Midbrain (tissue), 1 donor: ENCODE measurements around the gene SEC11A.
"Not testable (repeated sequence)": the region's sequence is repeated elsewhere in the genome, so short reads cannot be mapped to it uniquely, and the experiment has no call there.

Experiments used
- DNase-seq: peaks from one replicate; lab custom pipeline; 2025; lab: John Stamatoyannopoulos, UW

SEC11A gene

DNA sequence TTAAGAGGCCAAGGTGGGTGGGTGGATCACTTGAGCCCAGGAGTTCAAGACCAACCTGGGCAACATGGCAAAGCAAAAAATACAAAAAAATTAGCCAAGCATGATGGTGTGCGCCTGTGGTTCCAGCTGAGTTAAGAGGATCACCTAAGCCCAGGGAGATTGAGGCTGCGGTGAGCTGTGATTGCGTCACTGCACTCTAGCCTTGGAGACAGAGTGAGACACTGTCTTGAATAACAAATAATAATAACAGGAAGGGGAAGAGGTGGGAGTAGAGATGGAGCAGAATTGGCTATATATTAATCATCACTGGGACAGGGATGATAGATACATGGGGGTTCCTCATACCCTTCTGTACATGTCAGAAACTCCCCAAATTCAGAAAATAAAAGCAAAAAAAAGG is 34.1 kb downstream of the SEC11A start:
- DNase-seq = no peak

GRCh38 chr15:84671211-84671610 is 44.7 kb downstream of the SEC11A start:
- DNase-seq = no peak

DNA sequence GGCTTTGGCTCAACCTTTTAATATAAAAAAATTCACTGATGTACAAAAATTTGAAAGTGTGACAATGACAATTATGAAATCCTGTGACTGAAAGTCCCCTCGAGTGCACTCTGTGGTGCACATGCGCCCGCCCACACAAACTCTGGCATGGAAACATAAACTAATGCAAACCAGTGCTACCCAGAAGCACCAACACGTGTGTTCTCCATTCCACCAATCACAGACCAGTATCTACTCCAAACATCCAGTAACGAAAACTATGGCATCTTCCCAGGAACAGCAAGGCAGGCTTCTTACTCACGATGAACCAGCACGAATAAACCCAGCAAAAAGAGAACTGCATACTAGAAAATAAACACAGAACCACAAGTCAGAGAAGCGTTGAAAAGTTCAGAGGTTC is 46.2 kb downstream of the SEC11A start:
- DNase-seq = no peak

DNA sequence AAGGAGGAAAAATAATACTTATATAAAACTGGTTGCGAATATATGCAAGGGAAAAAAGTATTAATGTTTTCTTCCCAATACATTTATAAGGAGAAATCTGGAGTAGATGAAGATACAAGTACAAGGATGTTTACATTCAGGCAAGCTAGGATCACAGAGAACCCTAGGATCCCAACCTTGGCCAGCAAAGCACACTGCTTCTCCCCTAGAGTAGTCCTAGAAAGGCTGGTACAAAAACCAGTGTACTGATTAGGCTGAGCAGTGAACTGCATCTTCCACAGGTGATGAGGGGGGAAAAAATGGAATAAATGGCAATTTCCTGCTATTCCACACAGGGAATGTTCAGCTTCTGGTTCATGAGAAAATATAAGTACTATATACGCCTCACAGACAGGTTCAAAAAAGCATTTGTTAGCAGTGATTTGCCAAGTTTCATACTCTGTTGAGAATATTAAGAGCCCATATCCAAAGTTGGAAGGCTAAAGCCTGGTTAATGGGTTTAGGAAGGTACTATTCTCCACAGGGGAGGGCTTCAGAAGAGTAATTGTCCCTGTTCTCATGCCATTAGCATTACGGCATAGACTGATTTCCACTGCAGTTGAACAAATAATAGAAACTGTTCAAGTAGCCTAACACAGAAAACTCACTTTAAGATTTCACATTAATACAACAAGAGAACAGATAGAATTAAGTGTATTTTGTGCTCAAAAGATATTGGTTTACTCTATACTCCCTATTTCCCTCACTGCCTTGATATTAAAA is 47.5 kb downstream of the SEC11A start:
- DNase-seq = no peak

GRCh38 chr15:84666373-84666772 is 49.6 kb downstream of the SEC11A start:
- no peak for DNase-seq

- no peak for DNase-seq
Observed at GRCh38 chr15:84661001-84661400, 54.9 kb downstream of the SEC11A start.

- no peak for DNase-seq
Observed at GRCh38 chr15:84659904-84660781, 55.8 kb downstream of the SEC11A start.

DNA sequence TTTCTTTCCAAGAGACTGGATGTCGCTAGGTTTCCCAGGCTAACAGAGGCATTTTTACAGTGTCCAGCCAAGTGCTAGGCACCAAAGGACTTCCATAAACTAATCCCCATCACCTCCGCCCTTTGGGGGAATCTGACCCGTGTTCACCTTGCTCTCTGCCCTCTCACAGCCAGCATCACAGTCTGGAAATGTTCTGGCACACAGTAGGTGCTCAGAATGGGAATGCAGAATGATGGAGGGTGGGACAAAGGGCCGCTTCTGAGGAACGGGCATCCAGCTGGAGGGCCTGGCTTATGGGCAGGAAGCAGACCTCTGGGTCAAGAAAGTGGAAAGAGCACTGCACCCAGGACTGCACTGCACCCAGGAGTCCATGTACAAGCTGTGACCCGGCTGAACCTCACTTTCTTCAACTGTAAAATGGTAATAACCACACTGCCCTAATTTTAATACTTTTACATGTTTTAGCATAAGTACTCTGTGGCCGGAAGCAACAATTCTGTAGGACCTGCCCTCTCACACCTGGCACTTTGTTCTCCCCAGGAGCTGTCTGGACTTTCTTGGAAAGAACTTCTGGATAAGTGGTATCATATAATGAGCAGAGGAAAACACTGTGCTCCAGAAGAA is 57.0 kb downstream of the SEC11A start:
- DNase-seq = no peak

- DNase-seq = peak; percentile 70
Observed at GRCh38 chr15:84658080-84658787, 57.7 kb downstream of the SEC11A start, which contains the start of gene NMB. Gene NMB, minus strand, starts transcription at chr15:84658199. Its CDS starts 47 bp downstream, at chr15:84658152.

DNA sequence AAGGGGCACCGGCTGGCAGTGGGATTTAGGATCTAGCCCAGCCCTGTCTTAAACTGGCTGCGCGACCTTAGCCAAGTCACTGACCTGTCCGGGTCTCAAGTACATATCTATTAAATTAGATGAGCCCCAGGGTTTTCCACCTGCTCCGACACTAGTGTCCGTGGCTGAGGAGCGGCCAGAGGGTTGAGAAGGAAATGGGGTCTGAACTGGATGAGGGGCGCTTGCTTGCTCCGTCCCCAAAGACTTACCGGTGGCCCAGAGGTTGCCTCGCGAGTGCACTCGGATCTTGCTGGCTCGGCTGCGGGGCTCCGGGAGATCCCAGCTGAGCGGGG is 58.2 kb downstream of the SEC11A start:
- no peak for DNase-seq

DNA sequence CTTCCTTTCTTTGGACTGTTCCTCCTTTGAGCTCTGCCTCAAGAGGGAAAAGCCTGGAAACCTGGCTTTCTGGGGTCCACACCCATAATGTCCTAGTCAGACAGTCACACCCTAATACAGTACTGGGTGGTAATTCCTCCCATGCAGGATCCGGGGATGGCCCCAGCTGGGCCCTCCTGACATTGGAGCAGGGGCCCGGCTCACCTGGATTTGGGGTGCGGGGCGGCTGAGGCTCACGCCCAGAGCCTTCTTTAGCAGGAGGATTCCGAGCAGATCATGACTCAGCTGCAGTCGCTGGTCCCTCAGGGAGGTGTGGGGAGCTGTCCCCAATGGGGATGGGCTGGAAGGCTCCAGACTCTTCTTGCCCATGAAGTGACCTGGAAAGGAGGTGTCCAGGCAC is 59.0 kb downstream of the SEC11A start:
- DNase-seq = no peak

GRCh38 chr15:84654689-84655453 is 61.1 kb downstream of the SEC11A start:
- peak; percentile 86 for DNase-seq

DNA sequence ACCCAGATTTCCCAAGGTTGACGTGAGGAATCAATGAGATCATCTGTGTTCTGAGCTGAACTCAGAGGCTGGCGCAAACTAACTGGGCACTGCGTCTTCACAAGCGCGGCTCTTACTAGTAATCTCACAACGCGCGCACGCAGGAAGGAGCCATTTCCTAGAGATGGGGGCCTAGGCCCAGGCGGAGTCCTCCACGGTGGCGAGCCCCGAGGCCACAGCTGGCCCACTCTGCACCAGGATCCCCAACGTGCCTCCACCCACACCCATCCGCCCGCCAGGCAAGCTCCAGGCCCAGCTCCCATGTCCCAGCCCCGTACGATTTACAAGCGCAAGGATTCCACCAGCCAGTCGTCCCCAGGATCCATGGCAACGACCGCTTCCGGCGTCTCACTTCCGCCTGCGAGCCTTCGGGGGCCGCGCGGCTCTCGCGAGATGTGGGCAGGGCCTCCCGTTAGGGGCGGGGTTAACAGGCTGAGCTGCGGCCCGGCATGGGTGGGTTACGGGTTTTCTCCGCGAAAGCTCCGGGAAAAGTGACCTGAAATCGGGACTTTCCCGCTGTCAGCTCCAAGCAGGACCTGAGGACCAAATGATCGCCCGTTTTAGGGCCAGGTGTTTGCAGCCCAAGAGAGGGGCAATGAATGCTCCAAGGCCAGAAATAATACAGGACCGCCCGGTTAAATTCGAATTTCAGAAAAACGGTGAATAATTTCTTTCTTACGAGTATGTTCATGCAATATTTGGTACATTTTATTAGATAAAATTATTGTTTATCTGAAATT is 61.8 kb downstream of the SEC11A start, which contains the start of gene WDR73:
Gene WDR73 (minus strand): TSS at position 374 of the 779 bp plus-strand sequence. CDS start 9 bp downstream, at position 365.
- peak; percentile 98 for DNase-seq

GRCh38 chr15:84653584-84653909 is 62.4 kb downstream of the SEC11A start:
- peak; percentile 56 for DNase-seq

DNA sequence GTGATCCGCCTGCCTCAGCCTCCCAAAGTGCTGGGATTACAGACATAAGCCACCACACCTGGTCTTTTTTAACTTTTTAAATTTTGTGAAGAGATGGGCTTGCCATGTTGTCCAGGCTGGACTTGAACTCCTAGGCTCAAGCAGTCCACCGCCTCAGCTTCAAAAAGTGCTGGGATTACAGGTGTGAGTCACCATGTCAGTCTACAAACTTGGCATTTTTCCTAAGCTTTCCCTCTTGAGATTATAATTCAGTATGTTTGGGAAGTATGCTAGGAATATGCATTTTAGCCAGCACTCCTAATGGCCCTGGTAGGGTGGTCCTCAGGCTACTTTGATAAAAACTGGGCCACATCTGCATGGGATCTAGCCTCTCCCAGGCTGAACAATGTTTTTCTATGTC is 66.2 kb downstream of the SEC11A start:
- DNase-seq = no peak

GRCh38 chr15:84648539-84648938 is 67.4 kb downstream of the SEC11A start:
- DNase-seq = no peak

DNA sequence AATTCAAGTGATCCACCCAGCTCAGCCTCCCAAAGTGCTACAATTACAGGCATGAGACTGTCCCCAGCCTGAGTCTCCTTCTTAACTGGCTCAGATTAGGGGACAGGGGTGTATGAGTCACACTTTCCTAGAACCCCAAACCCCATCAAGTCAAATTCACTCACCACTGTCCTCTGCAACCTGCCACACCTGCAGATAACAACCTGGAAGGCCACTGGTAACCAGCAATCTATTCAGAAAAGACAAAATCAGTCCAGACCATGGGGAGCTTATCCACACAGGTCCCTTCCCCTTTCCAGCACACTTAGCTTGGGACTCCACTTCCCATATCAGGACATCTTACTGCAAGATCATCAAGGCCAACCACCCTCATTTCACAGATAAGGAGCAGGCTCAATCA is 68.2 kb downstream of the SEC11A start:
- no peak for DNase-seq

DNA sequence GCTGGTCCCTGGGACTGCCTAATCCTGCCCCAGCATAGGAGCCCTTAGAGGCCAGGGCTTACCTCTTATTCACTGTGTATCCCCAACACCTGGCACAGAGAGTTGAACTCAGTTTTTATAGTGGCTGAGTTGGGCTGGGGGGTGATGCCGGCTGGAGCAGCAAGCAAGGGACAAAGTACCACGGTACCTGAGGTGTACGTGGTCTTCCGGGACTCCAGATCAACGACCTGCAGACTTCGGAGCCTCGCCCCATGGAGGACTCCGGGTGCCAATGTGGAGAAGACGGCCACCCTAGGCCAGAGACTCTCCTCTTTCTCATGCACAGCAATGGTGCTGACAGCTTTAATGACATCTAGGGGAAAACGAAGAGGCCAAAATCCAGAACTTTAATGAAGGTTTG is 69.9 kb downstream of the SEC11A start:
- DNase-seq = no peak

DNA sequence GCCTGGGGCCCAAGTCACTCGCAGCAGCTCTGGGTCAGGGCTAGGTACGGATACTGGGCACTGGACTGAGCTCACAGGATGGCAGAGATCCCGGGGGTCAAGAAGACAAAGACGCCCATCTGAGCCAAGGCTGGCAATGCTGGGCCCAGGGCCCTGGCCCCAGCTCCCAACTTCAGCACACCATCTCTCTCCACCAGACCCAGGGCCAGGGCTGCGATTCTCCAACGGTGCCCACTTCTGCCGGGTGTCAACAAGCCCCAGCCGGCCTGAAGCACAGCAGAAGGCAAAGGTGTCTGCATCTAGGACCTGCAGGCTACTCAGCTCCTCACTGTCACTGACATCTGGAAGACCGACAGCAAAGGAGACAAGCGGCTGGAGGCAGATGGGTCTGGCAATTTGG is 70.4 kb downstream of the SEC11A start:
- no peak for DNase-seq

- DNase-seq = no peak
Observed at GRCh38 chr15:84643838-84644237, 72.1 kb downstream of the SEC11A start.

- DNase-seq = not testable (repeated sequence)
Observed at GRCh38 chr15:84642640-84643039, 73.3 kb downstream of the SEC11A start.
